Activated naive CD8-positive, alpha-beta T cell treated with anti-CD3 and anti-CD28 coated beads, Interleukin-2, amount 50 U/mL, for 24 hours (primary cell): Measurements from ENCODE around the gene PBRM1.

ENCODE experiments used
- ATAC-seq: fragments of 150-1000 bp; cut with Tn5 transposase; one replicate; pipeline ENCODE4 v1.10.0; 2021
- DNase-seq: peaks from one replicate; pipeline ENCODE4 v3.0.0; 2021
- H3K27ac Mint-ChIP-seq: one replicate; pipeline ENCODE4 v1.8.0; 2021; ENCODE audit warnings: mild to moderate bottlenecking, mixed read lengths
- H3K27me3 Mint-ChIP-seq: one replicate; pipeline ENCODE4 v1.8.0; 2021; ENCODE audit warnings: mixed read lengths
- H3K36me3 Mint-ChIP-seq: one replicate; pipeline ENCODE4 v1.8.0; 2021; ENCODE audit warnings: low read depth, mixed read lengths
- H3K4me1 Mint-ChIP-seq: one replicate; pipeline ENCODE4 v1.8.0; 2021; ENCODE audit warnings: mixed read lengths
- H3K4me3 Mint-ChIP-seq: one replicate; pipeline ENCODE4 v1.8.0; 2021; ENCODE audit warnings: mild to moderate bottlenecking, moderate library complexity, mixed read lengths
- H3K9me3 Mint-ChIP-seq: one replicate; pipeline ENCODE4 v1.8.0; 2021; ENCODE audit warnings: mixed read lengths

The PBRM1 gene

GRCh38 chr3:52555056-52555455 is 130.7 kb downstream of the PBRM1 start:
- ATAC-seq (no peak), DNase-seq (no peak)
- Mint-ChIP-seq H3K27ac (peak overlapping the region; percentile 69), H3K27me3 (no peaks in the 10 kb centered on the region), H3K4me1 (peaks cover 11% of the 10 kb centered on the region), H3K9me3 (no peaks in the 10 kb centered on the region), H3K36me3 (peaks cover 35% of the 10 kb centered on the region), H3K4me3 (no peak overlapping the region)

DNA sequence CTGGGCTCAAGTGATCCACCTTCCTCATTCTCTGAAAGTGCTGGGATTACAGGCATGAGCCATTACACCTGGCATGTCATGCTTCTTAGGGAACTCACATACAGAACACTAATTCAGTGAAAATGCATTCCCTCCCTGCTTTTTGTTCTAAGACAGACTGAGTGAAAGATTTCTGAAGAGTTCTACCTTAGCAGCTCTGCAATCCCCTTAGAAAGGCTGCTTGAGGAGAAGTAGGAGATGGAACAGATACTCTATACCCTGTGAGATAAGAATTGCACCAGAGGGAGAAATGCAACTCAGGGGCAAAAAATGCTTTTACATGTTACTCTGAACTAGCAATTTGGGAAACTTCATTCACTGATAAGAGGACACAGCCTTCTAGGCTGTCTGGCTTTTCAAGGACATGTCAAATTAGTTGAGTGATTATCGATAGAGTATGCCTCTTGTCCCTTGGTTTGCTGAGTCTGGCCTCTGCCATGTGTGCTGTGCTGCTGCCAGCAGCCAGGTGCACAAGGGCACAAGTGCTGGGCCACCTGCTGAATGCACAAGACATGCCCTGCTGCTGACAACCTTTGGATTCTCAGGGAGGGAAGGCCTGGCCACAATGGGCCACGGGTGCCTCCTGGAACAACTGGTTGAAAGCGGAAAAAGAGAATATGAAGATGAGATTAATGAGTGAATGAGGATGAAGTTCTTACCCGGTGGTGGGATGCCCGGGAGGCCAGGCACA is 131.5 kb downstream of the PBRM1 start:
- Mint-ChIP-seq H3K27me3 (no peaks in the 10 kb centered on the region), H3K4me1 (peaks cover 11% of the 10 kb centered on the region), H3K4me3 (no peak overlapping the region), H3K9me3 (no peaks in the 10 kb centered on the region), H3K27ac (no peak overlapping the region), H3K36me3 (peaks cover 29% of the 10 kb centered on the region)
- DNase-seq (no peak), ATAC-seq (no peak)

DNA sequence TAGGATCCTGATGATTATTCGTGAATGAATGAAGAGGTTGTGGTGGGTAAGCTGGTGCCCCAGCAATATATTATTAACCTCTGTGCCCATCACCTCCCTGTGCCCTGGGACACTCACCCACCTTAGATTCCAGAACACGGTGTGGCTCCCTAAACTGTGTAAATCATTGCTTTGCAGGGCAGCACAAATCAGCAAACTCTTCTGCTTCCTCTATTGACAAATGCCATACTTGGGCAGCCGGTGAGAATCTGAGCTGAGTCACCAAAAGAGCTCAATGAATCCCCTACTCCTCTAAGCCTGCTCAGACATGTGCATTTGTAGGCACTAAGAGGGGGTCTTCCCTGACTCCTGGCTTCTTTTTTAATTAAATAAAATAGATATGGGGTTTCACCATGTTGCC is 133.6 kb downstream of the PBRM1 start:
- Mint-ChIP-seq H3K36me3 (peaks cover 25% of the 10 kb centered on the region), H3K27me3 (no peaks in the 10 kb centered on the region), H3K4me1 (peaks cover 11% of the 10 kb centered on the region), H3K9me3 (no peaks in the 10 kb centered on the region), H3K27ac (no peak overlapping the region), H3K4me3 (no peak overlapping the region)
- no peak for DNase-seq
- ATAC-seq: no peak

DNA sequence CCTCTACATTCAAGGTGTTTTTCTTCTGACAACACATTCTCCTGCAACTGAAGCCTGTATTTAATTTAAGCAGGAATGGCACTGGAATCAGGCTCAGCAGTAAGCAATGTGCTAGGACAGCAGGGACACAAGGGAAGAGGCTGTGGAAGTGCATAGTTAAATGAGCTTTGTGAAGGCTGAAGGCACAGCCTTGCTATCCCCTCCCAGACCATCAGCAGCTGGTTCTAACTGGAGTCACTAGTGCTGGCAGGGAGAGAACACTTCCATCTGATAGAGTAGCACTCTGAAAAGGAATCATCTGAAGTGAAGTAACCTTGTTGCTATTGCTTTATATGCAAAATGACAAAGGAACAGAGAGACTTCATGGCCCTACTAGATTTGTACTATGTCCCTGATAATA is 134.6 kb downstream of the PBRM1 start:
- Mint-ChIP-seq H3K4me3 (no peak overlapping the region), H3K4me1 (peaks cover 7% of the 10 kb centered on the region), H3K36me3 (peaks cover 24% of the 10 kb centered on the region), H3K27ac (no peak overlapping the region), H3K27me3 (no peaks in the 10 kb centered on the region), H3K9me3 (no peaks in the 10 kb centered on the region)
- ATAC-seq (no peak), DNase-seq (no peak)

- H3K27ac Mint-ChIP-seq: no peak overlapping the region
- no peaks in the 10 kb centered on the region for H3K9me3 Mint-ChIP-seq
- peaks cover 21% of the 10 kb centered on the region for H3K36me3 Mint-ChIP-seq
- no peaks in the 10 kb centered on the region for H3K27me3 Mint-ChIP-seq
- ATAC-seq (no peak), DNase-seq (no peak)
- H3K4me1 Mint-ChIP-seq: peaks cover 2% of the 10 kb centered on the region
- H3K4me3 Mint-ChIP-seq: no peak overlapping the region
Measured at GRCh38 chr3:52547143-52547542, 138.6 kb downstream of the PBRM1 start.

GRCh38 chr3:52546111-52546901 is 139.4 kb downstream of the PBRM1 start:
- Mint-ChIP-seq H3K27me3 (no peaks in the 10 kb centered on the region), H3K36me3 (peaks cover 21% of the 10 kb centered on the region), H3K27ac (no peak overlapping the region), H3K9me3 (no peaks in the 10 kb centered on the region), H3K4me1 (peaks cover 2% of the 10 kb centered on the region), H3K4me3 (no peak overlapping the region)
- DNase-seq (no peak), ATAC-seq (no peak)

DNA sequence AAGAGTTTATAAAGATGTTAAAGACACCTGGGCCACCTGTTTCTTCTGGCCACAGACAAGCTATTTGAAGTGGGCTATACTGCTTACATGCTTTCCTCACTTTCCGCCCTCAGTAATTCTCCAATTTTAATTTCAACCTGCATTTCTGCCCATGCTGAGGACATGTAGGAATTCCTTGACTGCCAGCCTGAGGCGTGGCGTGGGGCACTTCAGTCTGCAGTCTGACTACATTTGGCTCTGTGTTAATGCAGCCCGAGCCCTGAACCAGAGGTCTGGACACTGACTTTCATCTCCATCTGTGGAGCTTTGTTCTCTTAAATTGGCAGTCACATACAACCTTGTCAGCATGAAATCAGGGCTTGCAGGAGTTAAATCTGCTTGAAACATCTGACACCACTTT is 140.8 kb downstream of the PBRM1 start:
- Mint-ChIP-seq H3K4me3 (no peak overlapping the region), H3K4me1 (peaks cover 9% of the 10 kb centered on the region), H3K27ac (peak overlapping the region; percentile 50), H3K36me3 (peaks cover 29% of the 10 kb centered on the region), H3K9me3 (no peaks in the 10 kb centered on the region), H3K27me3 (no peaks in the 10 kb centered on the region)
- DNase-seq (no peak), ATAC-seq (no peak)

GRCh38 chr3:52541050-52541449 is 144.7 kb downstream of the PBRM1 start:
- H3K36me3 Mint-ChIP-seq: peaks cover 37% of the 10 kb centered on the region
- H3K27ac Mint-ChIP-seq: no peak overlapping the region
- no peak for ATAC-seq
- no peaks in the 10 kb centered on the region for H3K27me3 Mint-ChIP-seq
- DNase-seq: no peak
- H3K4me1 Mint-ChIP-seq: peaks cover 39% of the 10 kb centered on the region
- no peak overlapping the region for H3K4me3 Mint-ChIP-seq
- no peaks in the 10 kb centered on the region for H3K9me3 Mint-ChIP-seq

GRCh38 chr3:52539010-52539653 is 146.6 kb downstream of the PBRM1 start:
- DNase-seq (no peak), ATAC-seq (no peak)
- Mint-ChIP-seq H3K4me1 (peaks cover 47% of the 10 kb centered on the region), H3K36me3 (peaks cover 31% of the 10 kb centered on the region), H3K9me3 (no peaks in the 10 kb centered on the region), H3K4me3 (peak overlapping the region; percentile 58), H3K27ac (peak overlapping the region; percentile 58), H3K27me3 (no peaks in the 10 kb centered on the region)

DNA sequence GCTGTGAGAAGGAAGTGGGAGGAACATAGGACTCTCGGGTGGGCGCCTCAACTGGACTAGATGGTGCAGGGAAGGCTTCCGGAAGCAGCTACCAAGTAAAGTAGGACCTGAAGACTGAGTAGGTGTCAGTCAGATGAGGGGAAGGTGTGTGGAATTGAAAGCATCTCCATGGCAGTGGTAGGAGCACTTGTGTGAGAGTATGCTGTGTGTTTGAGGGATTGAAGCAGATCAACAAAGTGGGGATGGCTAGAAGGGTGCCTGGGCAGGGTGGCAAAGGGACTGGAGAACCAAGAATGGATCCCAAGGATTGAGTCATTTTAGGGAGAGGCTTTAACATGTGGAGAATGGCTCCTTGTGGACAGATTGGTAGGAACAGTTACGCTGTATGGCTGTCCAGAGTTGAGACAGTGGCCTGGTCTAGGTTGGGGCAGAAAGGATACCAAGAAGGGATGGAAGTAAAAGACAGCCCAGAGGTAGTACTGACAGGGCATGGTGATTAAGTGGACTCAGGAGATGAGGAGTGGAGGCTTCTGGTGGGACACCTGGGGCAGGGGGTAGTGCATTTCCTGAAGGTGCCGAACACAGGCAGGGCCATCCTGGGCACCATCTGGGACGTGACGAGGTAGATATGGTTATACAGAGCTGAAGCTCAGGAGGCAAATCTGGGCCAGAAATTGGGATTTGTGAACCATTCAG is 147.8 kb downstream of the PBRM1 start:
- Mint-ChIP-seq H3K4me1 (peaks cover 47% of the 10 kb centered on the region), H3K9me3 (no peaks in the 10 kb centered on the region), H3K4me3 (peak overlapping the region; percentile 100), H3K27me3 (no peaks in the 10 kb centered on the region), H3K36me3 (peaks cover 31% of the 10 kb centered on the region), H3K27ac (peak overlapping the region; percentile 99)
- ATAC-seq: no peak
- DNase-seq: no peak

- Mint-ChIP-seq H3K27ac (peak overlapping the region; percentile 99), H3K36me3 (peaks cover 31% of the 10 kb centered on the region), H3K9me3 (no peaks in the 10 kb centered on the region), H3K4me1 (peaks cover 52% of the 10 kb centered on the region), H3K4me3 (peak overlapping the region; percentile 100), H3K27me3 (no peaks in the 10 kb centered on the region)
- DNase-seq (no peak), ATAC-seq (no peak)
Measured at GRCh38 chr3:52537165-52537620, 148.5 kb downstream of the PBRM1 start.

DNA sequence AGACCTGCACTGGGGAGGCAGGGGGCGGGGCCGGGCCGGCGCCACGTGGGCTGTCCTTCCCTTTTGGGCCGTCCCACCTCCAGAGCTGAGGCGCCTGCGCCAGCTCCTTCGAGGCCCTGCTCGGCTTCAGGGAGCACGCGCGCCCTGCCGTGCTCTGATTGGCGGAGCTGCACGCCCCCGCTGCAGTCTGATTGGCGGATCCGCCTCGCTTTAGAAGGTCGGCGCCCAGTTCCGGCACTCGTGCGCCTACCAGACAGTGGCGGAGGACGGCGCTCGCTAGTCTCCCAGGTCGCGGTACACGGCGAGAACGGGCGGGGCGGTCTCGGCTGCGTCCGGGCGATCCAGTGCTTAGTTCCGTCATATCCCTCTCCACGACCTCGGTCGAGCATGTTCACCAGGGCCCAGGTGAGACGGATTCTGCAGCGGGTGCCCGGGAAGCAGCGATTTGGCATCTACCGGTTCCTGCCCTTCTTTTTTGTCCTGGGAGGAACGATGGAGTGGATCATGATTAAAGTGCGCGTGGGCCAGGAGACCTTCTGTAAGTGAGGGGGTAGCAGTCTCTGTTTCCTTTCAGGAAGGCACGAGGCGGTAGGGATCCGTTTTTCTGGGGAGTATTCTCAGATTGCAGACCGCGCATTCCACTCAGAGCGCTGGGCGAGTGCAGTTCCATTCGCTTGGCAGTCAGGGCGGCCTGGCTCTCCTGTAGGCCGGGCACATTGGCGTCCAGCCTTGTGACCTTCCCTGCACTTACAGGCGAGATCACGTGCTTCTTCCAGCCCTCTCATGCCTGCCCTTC is 149.1 kb downstream of the PBRM1 start, which contains the start of gene UQCC5:
Gene UQCC5, plus strand, starts transcription at position 237 of the 796 bp plus-strand sequence. Its CDS starts 151 bp downstream, at position 388.
- Mint-ChIP-seq H3K27me3 (no peaks in the 10 kb centered on the region), H3K27ac (peak within 1 kb of the TSS; percentile 99), H3K4me3 (peak within 1 kb of the TSS; percentile 100), H3K9me3 (no peaks in the 10 kb centered on the region), H3K4me1 (peaks cover 57% of the 10 kb centered on the region), H3K36me3 (peaks cover 29% of the 10 kb centered on the region)
- ATAC-seq (peak; percentile 92), DNase-seq (peak; percentile 97)

- H3K27ac Mint-ChIP-seq: peak overlapping the region; percentile 99
- peaks cover 57% of the 10 kb centered on the region for H3K4me1 Mint-ChIP-seq
Measured at GRCh38 chr3:52536112-52536368, 149.7 kb downstream of the PBRM1 start.

More at GRCh38 chr3:52536112-52536368, 149.7 kb downstream of the PBRM1 start:
- Mint-ChIP-seq H3K36me3 (peaks cover 27% of the 10 kb centered on the region), H3K27me3 (no peaks in the 10 kb centered on the region), H3K9me3 (no peaks in the 10 kb centered on the region), H3K4me3 (peak overlapping the region; percentile 100)
- no peak for ATAC-seq
- DNase-seq: no peak
